ENCODE measurements around the gene NAA16.

The NAA16 gene

GRCh38 chr13:41361491-41361890, 50.4 kb downstream of the NAA16 start:
- H3K4me3 ChIP-seq (ENCODE audit: low read length): no peak overlapping the region
- H3K36me3 ChIP-seq (ENCODE audit: control insufficient read depth, insufficient read depth, low read length, severe bottlenecking): peaks cover 43% of the 10 kb centered on the region
- DNase-seq (ENCODE audit: low read depth): no peak
- peaks cover 16% of the 10 kb centered on the region for H3K4me1 ChIP-seq (ENCODE audit: control insufficient read depth, insufficient read depth, low read length)
- H3K9ac ChIP-seq (ENCODE audit: low read length): no peak overlapping the region
- H3K27me3 ChIP-seq (replicated peaks; ENCODE audit: control insufficient read depth, insufficient read depth, low read length): no peaks in the 10 kb centered on the region
- no peaks in the 10 kb centered on the region for H3K9me3 ChIP-seq (ENCODE audit: control insufficient read depth, low read length)

DNA sequence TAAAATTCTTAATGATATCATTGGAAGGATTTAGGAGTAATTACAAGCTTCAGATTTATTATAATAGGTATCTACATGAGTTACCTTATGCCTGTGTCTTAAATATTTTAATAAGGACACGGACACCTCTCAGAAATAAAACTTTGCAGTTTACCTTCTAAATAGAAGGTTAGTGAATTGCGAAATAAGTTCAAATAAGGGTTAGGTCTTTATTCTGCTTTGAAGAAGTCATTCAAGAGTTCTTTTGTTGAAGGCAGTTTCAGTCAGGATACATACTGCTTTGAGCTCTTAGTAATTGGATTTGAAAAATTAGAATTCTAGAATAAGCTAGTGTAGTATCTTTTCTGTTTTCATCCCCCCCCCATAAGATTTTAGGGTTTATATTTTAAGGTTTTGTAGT, 53.0 kb downstream of the NAA16 start:
- Histone ChIP-seq H3K36me3 (ENCODE audit: control insufficient read depth, insufficient read depth, low read length, severe bottlenecking) (peaks cover 57% of the 10 kb centered on the region), H3K4me1 (ENCODE audit: control insufficient read depth, insufficient read depth, low read length) (peaks cover 9% of the 10 kb centered on the region), H3K9me3 (ENCODE audit: control insufficient read depth, low read length) (no peaks in the 10 kb centered on the region), H3K9ac (ENCODE audit: low read length) (no peak overlapping the region), H3K27me3 (replicated peaks; ENCODE audit: control insufficient read depth, insufficient read depth, low read length) (no peaks in the 10 kb centered on the region), H3K4me3 (ENCODE audit: low read length) (no peak overlapping the region)
- DNase-seq (ENCODE audit: low read depth): no peak

DNA sequence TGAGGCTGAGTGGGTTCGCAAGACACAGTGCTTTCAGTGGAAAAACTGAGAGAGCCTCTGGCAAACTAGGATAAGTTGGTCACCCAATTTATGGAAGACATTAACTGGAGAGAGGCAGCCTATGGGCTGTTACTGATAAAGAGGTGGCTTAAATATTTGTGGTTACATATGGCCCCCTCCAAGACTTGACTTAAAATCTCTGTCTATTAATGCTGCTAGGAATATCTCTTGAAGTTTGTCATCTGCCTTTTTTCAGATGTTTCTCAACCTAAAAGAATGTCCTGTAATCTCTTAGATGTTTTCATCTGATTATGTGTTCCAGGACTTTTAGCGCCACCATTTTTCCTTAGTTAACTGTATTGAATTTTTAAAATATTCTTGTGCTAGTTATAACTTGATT, 54.6 kb downstream of the NAA16 start:
- no peak overlapping the region for H3K9ac ChIP-seq (ENCODE audit: low read length)
- peaks cover 61% of the 10 kb centered on the region for H3K36me3 ChIP-seq (ENCODE audit: control insufficient read depth, insufficient read depth, low read length, severe bottlenecking)
- no peaks in the 10 kb centered on the region for H3K27me3 ChIP-seq (replicated peaks; ENCODE audit: control insufficient read depth, insufficient read depth, low read length)
- no peak overlapping the region for H3K4me3 ChIP-seq (ENCODE audit: low read length)
- peaks cover 9% of the 10 kb centered on the region for H3K4me1 ChIP-seq (ENCODE audit: control insufficient read depth, insufficient read depth, low read length)
- peak; percentile 64 for DNase-seq (ENCODE audit: low read depth)
- H3K9me3 ChIP-seq (ENCODE audit: control insufficient read depth, low read length): no peaks in the 10 kb centered on the region

GRCh38 chr13:41370736-41371135, 59.7 kb downstream of the NAA16 start:
- peaks cover 1% of the 10 kb centered on the region for H3K4me1 ChIP-seq (ENCODE audit: control insufficient read depth, insufficient read depth, low read length)
- no peaks in the 10 kb centered on the region for H3K9me3 ChIP-seq (ENCODE audit: control insufficient read depth, low read length)
- no peak overlapping the region for H3K4me3 ChIP-seq (ENCODE audit: low read length)
- H3K27me3 ChIP-seq (replicated peaks; ENCODE audit: control insufficient read depth, insufficient read depth, low read length): no peaks in the 10 kb centered on the region
- H3K9ac ChIP-seq (ENCODE audit: low read length): no peak overlapping the region
- DNase-seq (ENCODE audit: low read depth): no peak
- H3K36me3 ChIP-seq (ENCODE audit: control insufficient read depth, insufficient read depth, low read length, severe bottlenecking): peaks cover 58% of the 10 kb centered on the region

GRCh38 chr13:41377446-41377845, 66.4 kb downstream of the NAA16 start:
- Histone ChIP-seq H3K9ac (ENCODE audit: low read length) (no peak overlapping the region), H3K9me3 (ENCODE audit: control insufficient read depth, low read length) (no peaks in the 10 kb centered on the region), H3K36me3 (ENCODE audit: control insufficient read depth, insufficient read depth, low read length, severe bottlenecking) (peaks cover 33% of the 10 kb centered on the region), H3K4me3 (ENCODE audit: low read length) (no peak overlapping the region), H3K4me1 (ENCODE audit: control insufficient read depth, insufficient read depth, low read length) (no peaks in the 10 kb centered on the region), H3K27me3 (replicated peaks; ENCODE audit: control insufficient read depth, insufficient read depth, low read length) (no peaks in the 10 kb centered on the region)
- no peak for DNase-seq (ENCODE audit: low read depth)

DNA sequence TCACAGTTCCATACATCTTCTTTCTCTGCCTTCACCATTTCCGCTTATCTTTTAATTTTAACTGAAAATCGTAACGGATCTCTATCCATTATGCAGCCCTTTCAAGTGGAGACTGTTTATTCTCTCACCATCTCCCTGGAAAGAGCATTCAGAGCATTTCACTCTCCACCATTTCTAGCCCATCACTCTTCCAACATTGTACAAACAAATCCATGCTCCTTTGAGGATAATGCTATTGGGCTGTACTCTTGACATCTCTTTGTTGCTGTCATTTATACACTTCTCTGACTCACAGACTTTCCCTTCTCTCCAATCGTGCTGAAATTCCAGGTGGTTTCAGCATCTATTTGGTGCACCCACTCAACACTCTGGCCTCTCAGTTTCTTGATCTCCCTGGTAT, 71.4 kb downstream of the NAA16 start:
- H3K4me3 ChIP-seq (ENCODE audit: low read length): no peak overlapping the region
- no peaks in the 10 kb centered on the region for H3K9me3 ChIP-seq (ENCODE audit: control insufficient read depth, low read length)
- no peak for DNase-seq (ENCODE audit: low read depth)
- no peaks in the 10 kb centered on the region for H3K36me3 ChIP-seq (ENCODE audit: control insufficient read depth, insufficient read depth, low read length, severe bottlenecking)
- no peaks in the 10 kb centered on the region for H3K4me1 ChIP-seq (ENCODE audit: control insufficient read depth, insufficient read depth, low read length)
- no peaks in the 10 kb centered on the region for H3K27me3 ChIP-seq (replicated peaks; ENCODE audit: control insufficient read depth, insufficient read depth, low read length)
- H3K9ac ChIP-seq (ENCODE audit: low read length): no peak overlapping the region

GRCh38 chr13:41383386-41383785, 72.3 kb downstream of the NAA16 start:
- Histone ChIP-seq H3K27me3 (replicated peaks; ENCODE audit: control insufficient read depth, insufficient read depth, low read length) (no peaks in the 10 kb centered on the region), H3K4me3 (ENCODE audit: low read length) (no peak overlapping the region), H3K9ac (ENCODE audit: low read length) (no peak overlapping the region), H3K36me3 (ENCODE audit: control insufficient read depth, insufficient read depth, low read length, severe bottlenecking) (no peaks in the 10 kb centered on the region), H3K9me3 (ENCODE audit: control insufficient read depth, low read length) (no peaks in the 10 kb centered on the region), H3K4me1 (ENCODE audit: control insufficient read depth, insufficient read depth, low read length) (no peaks in the 10 kb centered on the region)
- no peak for DNase-seq (ENCODE audit: low read depth)

- peak; percentile 41 for DNase-seq (ENCODE audit: low read depth)
- Histone ChIP-seq H3K27me3 (replicated peaks; ENCODE audit: control insufficient read depth, insufficient read depth, low read length) (no peaks in the 10 kb centered on the region), H3K36me3 (ENCODE audit: control insufficient read depth, insufficient read depth, low read length, severe bottlenecking) (no peaks in the 10 kb centered on the region), H3K9me3 (ENCODE audit: control insufficient read depth, low read length) (no peaks in the 10 kb centered on the region), H3K4me3 (ENCODE audit: low read length) (no peak overlapping the region), H3K9ac (ENCODE audit: low read length) (no peak overlapping the region), H3K4me1 (ENCODE audit: control insufficient read depth, insufficient read depth, low read length) (no peaks in the 10 kb centered on the region)
These were observed 73.9 kb downstream of the NAA16 start for GRCh38 chr13:41384749-41385503.

DNA sequence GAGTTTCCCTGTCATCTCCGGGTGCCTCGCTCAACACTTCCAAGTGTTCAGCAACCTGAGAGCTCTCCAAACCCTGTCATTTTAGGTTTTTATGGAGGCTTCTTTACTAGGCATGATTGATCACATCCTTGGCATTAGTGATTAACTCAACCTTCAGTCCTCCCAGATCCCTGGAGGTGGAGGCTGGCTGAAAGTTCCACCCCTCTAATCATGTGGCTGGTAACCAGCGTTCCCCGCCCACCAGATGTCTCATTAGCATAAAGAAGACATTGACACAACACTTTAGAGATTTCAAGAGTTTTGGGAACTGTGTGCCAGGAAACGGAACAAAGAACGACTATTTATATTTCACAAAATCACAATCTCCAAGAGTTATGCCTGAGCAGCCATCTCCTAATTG, 75.1 kb downstream of the NAA16 start:
- Histone ChIP-seq H3K27me3 (replicated peaks; ENCODE audit: control insufficient read depth, insufficient read depth, low read length) (no peaks in the 10 kb centered on the region), H3K4me3 (ENCODE audit: low read length) (no peak overlapping the region)

DNA sequence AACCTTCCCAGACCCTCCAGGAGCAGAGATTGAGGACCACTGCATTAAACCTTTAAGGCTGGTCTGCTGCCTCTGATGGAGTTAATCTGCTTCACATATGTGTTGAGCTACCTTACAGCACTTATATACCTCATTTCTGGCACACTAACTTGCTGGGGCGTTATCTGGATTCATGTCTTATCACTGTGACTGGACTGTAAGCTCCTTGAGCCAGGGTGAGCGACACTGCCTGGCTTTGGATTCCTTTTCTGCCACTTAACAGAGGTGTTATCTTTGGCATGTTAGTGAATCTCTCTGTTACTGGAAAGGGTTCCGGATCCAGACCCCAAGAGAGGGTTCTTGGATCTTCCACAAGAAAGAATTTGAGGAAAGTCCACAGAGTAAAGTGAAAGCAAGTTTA, 76.5 kb downstream of the NAA16 start:
- Histone ChIP-seq H3K9ac (ENCODE audit: low read length) (no peak overlapping the region), H3K27me3 (replicated peaks; ENCODE audit: control insufficient read depth, insufficient read depth, low read length) (no peaks in the 10 kb centered on the region), H3K4me1 (ENCODE audit: control insufficient read depth, insufficient read depth, low read length) (no peaks in the 10 kb centered on the region), H3K4me3 (ENCODE audit: low read length) (no peak overlapping the region), H3K9me3 (ENCODE audit: control insufficient read depth, low read length) (no peaks in the 10 kb centered on the region), H3K36me3 (ENCODE audit: control insufficient read depth, insufficient read depth, low read length, severe bottlenecking) (no peaks in the 10 kb centered on the region)
- DNase-seq (ENCODE audit: low read depth): no peak

More for the DNA sequence above, 75.1 kb downstream of the NAA16 start:
- no peak for DNase-seq (ENCODE audit: low read depth)
- Histone ChIP-seq H3K4me1 (ENCODE audit: control insufficient read depth, insufficient read depth, low read length) (no peaks in the 10 kb centered on the region), H3K9ac (ENCODE audit: low read length) (no peak overlapping the region), H3K9me3 (ENCODE audit: control insufficient read depth, low read length) (no peaks in the 10 kb centered on the region), H3K36me3 (ENCODE audit: control insufficient read depth, insufficient read depth, low read length, severe bottlenecking) (no peaks in the 10 kb centered on the region)

- no peaks in the 10 kb centered on the region for H3K4me1 ChIP-seq (ENCODE audit: control insufficient read depth, insufficient read depth, low read length)
- H3K9ac ChIP-seq (ENCODE audit: low read length): no peak overlapping the region
- no peaks in the 10 kb centered on the region for H3K36me3 ChIP-seq (ENCODE audit: control insufficient read depth, insufficient read depth, low read length, severe bottlenecking)
- no peak for DNase-seq (ENCODE audit: low read depth)
- no peaks in the 10 kb centered on the region for H3K9me3 ChIP-seq (ENCODE audit: control insufficient read depth, low read length)
- no peaks in the 10 kb centered on the region for H3K27me3 ChIP-seq (replicated peaks; ENCODE audit: control insufficient read depth, insufficient read depth, low read length)
- no peak overlapping the region for H3K4me3 ChIP-seq (ENCODE audit: low read length)
These were observed 77.2 kb downstream of the NAA16 start for GRCh38 chr13:41388143-41388881.
